ENCODE measurements around the gene ZNF91. TPM values are rescaled to one million over a fixed set of nuclear protein-coding genes. Genes with fewer than 3 reads are reported as not detected.
"Not testable (repeated sequence)": the region's sequence is repeated elsewhere in the genome, so short reads cannot be mapped to it uniquely, and the experiment has no call there.

The ZNF91 gene
- total RNA-seq, 1 donor from 2014 or later, result 81.0 TPM

DNA sequence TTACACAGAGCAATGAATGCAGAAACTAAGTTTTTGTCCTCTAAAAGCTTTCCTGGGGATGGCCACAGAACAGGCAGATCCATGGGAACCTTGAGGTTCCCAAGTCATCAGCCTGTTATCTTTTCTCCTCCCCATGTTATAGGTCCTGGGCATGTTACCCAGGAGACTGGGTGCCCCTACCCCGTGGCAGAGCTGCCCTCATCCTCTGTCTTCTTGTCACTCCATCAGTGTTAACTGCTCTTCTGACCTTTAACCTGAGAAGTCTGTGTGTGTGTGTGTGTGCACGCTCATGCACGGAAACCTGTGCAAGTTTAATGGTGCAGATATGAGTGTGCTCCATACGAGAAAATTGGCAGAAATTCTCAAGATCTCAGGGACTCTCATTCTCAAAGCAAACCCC, 101.1 kb downstream of the ZNF91 start:
- TF ChIP-seq POLR2A (IDR thresholded peaks at IDR 0.05), result no peak
- TF ChIP-seq POLR2AphosphoS5 (IDR thresholded peaks at IDR 0.05; ENCODE audit: insufficient read depth in 1 of 2, low read depth in 1 of 2), result no peak
- TF ChIP-seq, protein P1, sequence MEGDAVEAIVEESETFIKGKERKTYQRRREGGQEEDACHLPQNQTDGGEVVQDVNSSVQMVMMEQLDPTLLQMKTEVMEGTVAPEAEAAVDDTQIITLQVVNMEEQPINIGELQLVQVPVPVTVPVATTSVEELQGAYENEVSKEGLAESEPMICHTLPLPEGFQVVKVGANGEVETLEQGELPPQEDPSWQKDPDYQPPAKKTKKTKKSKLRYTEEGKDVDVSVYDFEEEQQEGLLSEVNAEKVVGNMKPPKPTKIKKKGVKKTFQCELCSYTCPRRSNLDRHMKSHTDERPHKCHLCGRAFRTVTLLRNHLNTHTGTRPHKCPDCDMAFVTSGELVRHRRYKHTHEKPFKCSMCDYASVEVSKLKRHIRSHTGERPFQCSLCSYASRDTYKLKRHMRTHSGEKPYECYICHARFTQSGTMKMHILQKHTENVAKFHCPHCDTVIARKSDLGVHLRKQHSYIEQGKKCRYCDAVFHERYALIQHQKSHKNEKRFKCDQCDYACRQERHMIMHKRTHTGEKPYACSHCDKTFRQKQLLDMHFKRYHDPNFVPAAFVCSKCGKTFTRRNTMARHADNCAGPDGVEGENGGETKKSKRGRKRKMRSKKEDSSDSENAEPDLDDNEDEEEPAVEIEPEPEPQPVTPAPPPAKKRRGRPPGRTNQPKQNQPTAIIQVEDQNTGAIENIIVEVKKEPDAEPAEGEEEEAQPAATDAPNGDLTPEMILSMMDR (IDR thresholded peaks at IDR 0.05), result no peak
- intact Hi-C loops (cut with DNase I), result no loop called here
- no peak for DNase-seq (ENCODE audit: extremely low spot score in 2 of 2)

DNA sequence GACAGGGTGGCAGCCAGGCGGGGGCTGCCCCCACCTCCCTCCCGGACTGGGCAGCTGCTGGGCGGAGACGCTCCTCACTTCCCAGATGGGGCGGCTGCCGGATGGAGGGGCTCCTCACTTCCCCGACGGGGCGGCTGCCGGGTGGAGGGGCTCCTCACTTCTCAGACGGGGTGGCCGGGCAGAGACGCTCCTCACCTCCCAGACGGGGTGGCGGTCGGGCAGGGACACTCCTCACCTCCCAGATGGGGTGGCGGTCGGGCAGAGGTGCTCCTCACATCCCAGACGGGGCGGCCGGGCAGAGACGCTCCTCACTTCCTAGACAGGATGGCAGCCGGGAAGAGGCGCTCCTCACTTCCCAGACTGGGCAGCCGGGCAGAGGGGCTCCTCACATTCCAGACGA, 105.3 kb downstream of the ZNF91 start:
- H3K36me3 ChIP-seq; intact Hi-C loops (cut with DNase I); H3K4me1 ChIP-seq; H3K27me3 ChIP-seq; H3K27ac ChIP-seq; H3K4me3 ChIP-seq; DNase-seq (ENCODE audit: extremely low spot score in 2 of 2); H3K9me3 ChIP-seq: not testable (repeated sequence)

More for the DNA sequence above, 101.1 kb downstream of the ZNF91 start:
- H3K9me3 ChIP-seq, result no peaks in the 10 kb centered on the region
- no peak overlapping the region for H3K27ac ChIP-seq
- no peak overlapping the region for H3K4me3 ChIP-seq
- no peaks in the 10 kb centered on the region for H3K27me3 ChIP-seq
- H3K36me3 ChIP-seq, result no peaks in the 10 kb centered on the region
- H3K4me1 ChIP-seq, result no peaks in the 10 kb centered on the region

Small RNA genes within 50 kb of the gene (small RNA-seq; reads per million reads assigned to genes)
- gene VN1R91P, result not detected

Other genes with a start within 250 kb of the ZNF91 start
- gene ZNF724, start 145.1 kb downstream of the ZNF91 start, total RNA-seq, result 4.2 TPM